ENCODE measurements around the gene DPY30.

The DPY30 gene

DNA sequence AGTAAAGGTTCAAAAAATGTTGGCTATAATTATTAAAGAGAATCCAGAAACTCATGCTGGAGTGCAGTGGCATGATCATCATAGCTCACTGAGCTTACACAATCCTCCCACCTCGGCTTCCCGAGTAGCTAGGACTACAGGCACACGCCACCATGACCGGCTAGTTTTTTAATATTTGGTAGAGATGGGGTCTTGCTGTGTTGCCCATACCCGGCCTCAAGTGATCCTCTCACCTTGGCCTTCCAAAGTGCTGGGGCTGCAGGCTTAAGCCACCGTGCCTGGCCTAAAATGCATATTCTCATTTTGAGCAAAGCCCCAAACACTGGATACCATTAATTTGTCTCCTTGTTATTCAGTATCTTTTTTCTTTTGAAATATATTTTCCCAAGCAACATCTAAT, 61.2 kb downstream of the DPY30 start:
- TF ChIP-seq EZH2phosphoT487 (IDR thresholded peaks at IDR 0.05; ENCODE audit: borderline replicate concordance, low read length), result no peak
- TF ChIP-seq, protein P1, sequence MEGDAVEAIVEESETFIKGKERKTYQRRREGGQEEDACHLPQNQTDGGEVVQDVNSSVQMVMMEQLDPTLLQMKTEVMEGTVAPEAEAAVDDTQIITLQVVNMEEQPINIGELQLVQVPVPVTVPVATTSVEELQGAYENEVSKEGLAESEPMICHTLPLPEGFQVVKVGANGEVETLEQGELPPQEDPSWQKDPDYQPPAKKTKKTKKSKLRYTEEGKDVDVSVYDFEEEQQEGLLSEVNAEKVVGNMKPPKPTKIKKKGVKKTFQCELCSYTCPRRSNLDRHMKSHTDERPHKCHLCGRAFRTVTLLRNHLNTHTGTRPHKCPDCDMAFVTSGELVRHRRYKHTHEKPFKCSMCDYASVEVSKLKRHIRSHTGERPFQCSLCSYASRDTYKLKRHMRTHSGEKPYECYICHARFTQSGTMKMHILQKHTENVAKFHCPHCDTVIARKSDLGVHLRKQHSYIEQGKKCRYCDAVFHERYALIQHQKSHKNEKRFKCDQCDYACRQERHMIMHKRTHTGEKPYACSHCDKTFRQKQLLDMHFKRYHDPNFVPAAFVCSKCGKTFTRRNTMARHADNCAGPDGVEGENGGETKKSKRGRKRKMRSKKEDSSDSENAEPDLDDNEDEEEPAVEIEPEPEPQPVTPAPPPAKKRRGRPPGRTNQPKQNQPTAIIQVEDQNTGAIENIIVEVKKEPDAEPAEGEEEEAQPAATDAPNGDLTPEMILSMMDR (IDR thresholded peaks at IDR 0.05; ENCODE audit: low read depth, low read length, poor library complexity, severe bottlenecking), result no peak
- Histone ChIP-seq H3K27me3 (ENCODE audit: control insufficient read depth, low read length) (no peaks in the 10 kb centered on the region), H3K9me2 (replicated peaks; ENCODE audit: control insufficient read depth, low read length) (no peaks in the 10 kb centered on the region), H3K36me3 (ENCODE audit: control insufficient read depth, low read length) (no peaks in the 10 kb centered on the region), H3F3A (ENCODE audit: control insufficient read depth, insufficient read depth) (no peaks in the 10 kb centered on the region), H3K79me2 (ENCODE audit: control insufficient read depth, low read length) (peaks cover 96% of the 10 kb centered on the region), H3K9me3 (ENCODE audit: control insufficient read depth, insufficient read depth, low read length) (no peaks in the 10 kb centered on the region), H3K4me1 (ENCODE audit: control insufficient read depth, low read length) (peaks cover 9% of the 10 kb centered on the region), H3K4me3 (ENCODE audit: low read length) (no peak overlapping the region), H3K4me2 (ENCODE audit: low read length) (no peak overlapping the region), H3K27ac (ENCODE audit: low read depth, low read length) (no peak overlapping the region), H4K20me1 (ENCODE audit: control insufficient read depth, insufficient read depth, low read depth, low read length) (0 out of 2 replicates have a peak, but pooled peaks cover 3% of the 10 kb centered on the region)

All from DOHH2 (cell line).